NCI-H2029 (cell line): Measurements from ENCODE around the gene YARS1.

Experiments used
- DNase-seq: peaks from one replicate; lab custom pipeline; 2025; lab: John Stamatoyannopoulos, UW

The YARS1 gene

GRCh38 chr1:32742199-32742947 is 74.8 kb downstream of the YARS1 start:
- no peak for DNase-seq

GRCh38 chr1:32741413-32742198 is 75.6 kb downstream of the YARS1 start:
- no peak for DNase-seq

GRCh38 chr1:32741059-32741412 is 76.1 kb downstream of the YARS1 start:
- no peak for DNase-seq

GRCh38 chr1:32736812-32737791 is 80.1 kb downstream of the YARS1 start:
- no peak for DNase-seq

- no peak for DNase-seq
Measured at GRCh38 chr1:32733582-32734321, 83.4 kb downstream of the YARS1 start.

GRCh38 chr1:32729254-32730046 is 87.7 kb downstream of the YARS1 start:
- no peak for DNase-seq

GRCh38 chr1:32728413-32729077 is 88.6 kb downstream of the YARS1 start:
- DNase-seq, result no peak

GRCh38 chr1:32727876-32728275 is 89.3 kb downstream of the YARS1 start:
- DNase-seq, result no peak

- no peak for DNase-seq
Measured at GRCh38 chr1:32725615-32725982, 91.6 kb downstream of the YARS1 start.
